PC-9 (cell line): ENCODE results near the gene SMC2.

Experiments
- CTCF ChIP-seq: fragments of 200-600 bp; sonication (generic); conservative IDR thresholded peaks from 2 replicates; pipeline ENCODE4 v1.6.1; 2017; ENCODE audit warnings: mixed run types, antibody characterized with exemption, mild to moderate bottlenecking, moderate library complexity
- EZH2 ChIP-seq: fragments of 200-600 bp; sonication (generic); IDR thresholded peaks from 2 replicates; pipeline ENCODE4 v1.8.0; 2017; ENCODE audit warnings: antibody characterized with exemption, low read depth

- TF ChIP-seq CTCF (no peak), EZH2 (no peak)
Measured at GRCh38 chr9:104143550-104143910, 49.4 kb downstream of the SMC2 start.
